HUES6 (cell line): ENCODE results near the gene SAT1.
A peak's percentile ranks its signal among the peaks of the same experiment; 100 is the strongest.

ENCODE experiments used
- H3K27ac ChIP-seq: 2 replicates; pipeline ENCODE4 v1.7.0; 2013; ENCODE audit warnings: low read depth, mild to moderate bottlenecking, low read length, inconsistent platforms
- H3K27me3 ChIP-seq: 2 replicates; pipeline ENCODE4 v1.6.1; 2013; ENCODE audit warnings: low read length; ENCODE audit not compliant: control insufficient read depth, insufficient read depth
- H3K36me3 ChIP-seq: 2 replicates; pipeline ENCODE4 v1.6.1; 2013; ENCODE audit warnings: low read length; ENCODE audit not compliant: control insufficient read depth, insufficient read depth
- H3K4me1 ChIP-seq: 2 replicates; pipeline ENCODE4 v1.6.1; 2013; ENCODE audit warnings: low read length; ENCODE audit not compliant: control insufficient read depth, insufficient read depth
- H3K4me3 ChIP-seq: 2 replicates; pipeline ENCODE4 v1.5.1; 2013; ENCODE audit warnings: low read depth, low read length
- H3K9ac ChIP-seq: one replicate; pipeline ENCODE4 v1.6.1; 2013; ENCODE audit warnings: mild to moderate bottlenecking, low read length
- H3K9me3 ChIP-seq: 2 replicates; pipeline ENCODE4 v1.6.1; 2013; ENCODE audit warnings: low read depth, low read length; ENCODE audit not compliant: control insufficient read depth, insufficient read depth

The SAT1 gene

GRCh38 chrX:23776363-23776762 is 6.6 kb upstream of the SAT1 start:
- H3K9ac ChIP-seq: no peak overlapping the region
- peaks cover 4% of the 10 kb centered on the region; the same call in 1 of the 2 replicates for H3K4me1 ChIP-seq
- H3K4me3 ChIP-seq: no peak overlapping the region
- H3K27ac ChIP-seq: no peak overlapping the region
- no peaks in the 10 kb centered on the region for H3K36me3 ChIP-seq
- no peaks in the 10 kb centered on the region for H3K9me3 ChIP-seq
- no peaks in the 10 kb centered on the region for H3K27me3 ChIP-seq

DNA sequence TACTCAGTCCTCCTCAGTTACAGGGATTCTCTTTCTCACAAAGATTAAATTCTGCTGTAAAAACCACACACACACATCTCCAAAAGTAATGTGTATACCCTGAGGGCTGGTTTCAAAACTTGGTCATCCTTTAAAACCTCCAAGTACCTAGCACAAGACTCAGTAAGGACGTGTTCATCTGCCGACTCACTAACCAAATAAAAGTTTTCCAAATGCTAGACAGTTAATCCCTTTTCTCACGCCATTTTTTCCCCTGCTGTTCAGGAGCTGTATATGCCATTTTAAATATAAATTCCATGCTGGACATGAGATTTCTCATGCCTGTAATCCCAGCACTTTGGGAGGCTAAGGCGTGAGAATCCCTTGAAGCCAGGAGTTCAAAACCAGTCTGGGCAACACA is 3.9 kb upstream of the SAT1 start:
- Histone ChIP-seq H3K27me3 (no peaks in the 10 kb centered on the region), H3K36me3 (no peaks in the 10 kb centered on the region), H3K4me3 (no peak overlapping the region), H3K4me1 (peaks cover 12% of the 10 kb centered on the region), H3K9me3 (no peaks in the 10 kb centered on the region), H3K9ac (no peak overlapping the region), H3K27ac (no peak overlapping the region)

GRCh38 chrX:23782455-23782854 is 518 bp upstream of the SAT1 start:
- Histone ChIP-seq H3K27me3 (no peaks in the 10 kb centered on the region), H3K9ac (peak overlapping the region; percentile 46), H3K36me3 (peaks cover 20% of the 10 kb centered on the region), H3K9me3 (no peaks in the 10 kb centered on the region), H3K4me1 (peaks cover 17% of the 10 kb centered on the region), H3K27ac (peak overlapping the region; percentile 69; the same call in 1 of the 2 replicates), H3K4me3 (peak overlapping the region; percentile 50)

GRCh38 chrX:23783589-23784469 is 856 bp downstream of the SAT1 start:
- Histone ChIP-seq H3K27me3 (no peaks in the 10 kb centered on the region), H3K36me3 (peaks cover 20% of the 10 kb centered on the region), H3K4me3 (peak overlapping the region; percentile 87), H3K9ac (peak overlapping the region; percentile 75), H3K27ac (no peak overlapping the region), H3K4me1 (peaks cover 25% of the 10 kb centered on the region), H3K9me3 (no peaks in the 10 kb centered on the region)

DNA sequence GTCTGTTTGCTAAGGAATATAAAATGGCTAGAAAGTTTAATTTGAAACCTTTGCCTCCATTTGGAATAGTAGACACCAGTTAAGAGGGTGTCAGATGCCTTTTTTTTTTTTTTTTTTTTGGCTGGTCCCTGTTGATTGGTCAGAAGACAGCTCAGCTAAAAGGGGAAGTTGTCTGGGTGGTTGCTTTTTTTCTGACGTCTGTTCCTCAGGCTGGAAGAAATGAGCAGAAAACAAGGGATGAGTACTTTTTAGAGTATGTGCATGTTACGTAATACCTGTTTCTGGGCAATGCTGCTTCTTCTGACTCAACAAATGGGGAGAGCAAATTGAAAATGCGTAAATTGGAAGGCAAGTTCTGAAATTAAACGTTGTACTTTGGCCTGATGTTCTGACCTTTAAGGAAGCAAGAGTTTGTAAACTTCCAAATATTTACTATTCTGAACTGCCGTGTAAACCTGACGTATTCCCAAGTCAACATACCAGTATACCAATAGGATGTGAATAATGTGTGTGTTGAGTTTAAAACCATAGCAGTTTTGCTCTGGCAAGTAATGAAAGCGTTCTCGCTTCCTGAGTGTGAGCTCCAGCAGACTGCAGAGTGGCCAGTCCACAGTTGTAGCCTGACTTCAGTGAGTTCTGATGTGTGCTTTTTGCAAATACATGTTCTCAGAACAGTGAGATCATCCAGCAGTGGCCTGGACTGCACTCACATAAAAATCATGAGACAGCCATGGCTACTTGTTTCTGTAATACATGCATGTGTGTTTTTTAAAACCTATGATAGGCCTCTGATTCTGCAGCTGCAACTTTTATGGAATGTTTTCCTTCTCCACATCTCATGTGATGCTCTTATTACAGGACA is 1.7 kb downstream of the SAT1 start:
- Histone ChIP-seq H3K27ac (no peak overlapping the region), H3K27me3 (no peaks in the 10 kb centered on the region), H3K36me3 (peaks cover 20% of the 10 kb centered on the region)

DNA sequence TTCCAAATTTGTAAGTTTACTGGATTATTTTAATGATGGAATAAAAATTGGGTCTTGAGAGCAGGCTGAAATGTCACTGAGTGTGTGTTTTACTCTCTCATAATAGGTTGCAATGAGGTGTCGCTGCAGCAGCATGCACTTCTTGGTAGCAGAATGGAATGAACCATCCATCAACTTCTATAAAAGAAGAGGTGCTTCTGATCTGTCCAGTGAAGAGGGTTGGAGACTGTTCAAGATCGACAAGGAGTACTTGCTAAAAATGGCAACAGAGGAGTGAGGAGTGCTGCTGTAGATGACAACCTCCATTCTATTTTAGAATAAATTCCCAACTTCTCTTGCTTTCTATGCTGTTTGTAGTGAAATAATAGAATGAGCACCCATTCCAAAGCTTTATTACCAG is 2.6 kb downstream of the SAT1 start:
- no peak overlapping the region for H3K27ac ChIP-seq
- H3K4me3 ChIP-seq: no peak overlapping the region; the same call in 1 of the 2 replicates
- H3K36me3 ChIP-seq: peaks cover 20% of the 10 kb centered on the region
- H3K9ac ChIP-seq: no peak overlapping the region
- peaks cover 25% of the 10 kb centered on the region for H3K4me1 ChIP-seq
- no peaks in the 10 kb centered on the region for H3K9me3 ChIP-seq
- H3K27me3 ChIP-seq: no peaks in the 10 kb centered on the region

More for the DNA sequence above, 1.7 kb downstream of the SAT1 start:
- H3K4me3 ChIP-seq: peak overlapping the region; percentile 87; the same call in 1 of the 2 replicates
- no peaks in the 10 kb centered on the region for H3K9me3 ChIP-seq
- peaks cover 25% of the 10 kb centered on the region for H3K4me1 ChIP-seq
- H3K9ac ChIP-seq: no peak overlapping the region

DNA sequence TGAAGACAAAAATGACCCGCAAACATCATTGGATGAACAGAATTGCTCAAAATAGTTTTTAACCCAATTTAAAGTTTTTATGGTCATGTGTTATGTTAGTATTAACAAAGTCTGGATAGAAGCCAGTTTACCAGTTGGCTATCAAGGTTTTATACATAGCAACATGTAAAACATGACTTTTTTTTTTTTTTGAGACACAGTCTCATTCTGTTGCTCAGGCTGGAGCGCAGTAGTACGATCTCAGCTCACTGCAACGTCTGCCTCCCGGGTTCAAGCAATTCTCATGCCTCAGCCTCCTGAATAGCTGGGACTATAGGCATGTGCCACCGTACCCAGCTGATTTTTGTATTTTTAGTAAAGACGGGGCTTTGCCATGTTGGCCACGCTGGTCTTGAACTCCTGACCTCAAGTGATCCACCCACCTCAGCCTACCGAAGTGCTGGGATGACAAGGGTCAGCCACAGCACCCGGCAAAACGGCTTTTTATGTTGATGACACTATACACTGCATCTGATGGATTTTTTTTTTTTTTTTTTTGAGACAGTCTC is 3.4 kb downstream of the SAT1 start:
- H3K4me3 ChIP-seq: no peak overlapping the region
- H3K4me1 ChIP-seq: peaks cover 22% of the 10 kb centered on the region
- no peak overlapping the region for H3K27ac ChIP-seq
- peaks cover 20% of the 10 kb centered on the region for H3K36me3 ChIP-seq
- no peaks in the 10 kb centered on the region for H3K27me3 ChIP-seq
- H3K9me3 ChIP-seq: no peaks in the 10 kb centered on the region
- H3K9ac ChIP-seq: no peak overlapping the region

DNA sequence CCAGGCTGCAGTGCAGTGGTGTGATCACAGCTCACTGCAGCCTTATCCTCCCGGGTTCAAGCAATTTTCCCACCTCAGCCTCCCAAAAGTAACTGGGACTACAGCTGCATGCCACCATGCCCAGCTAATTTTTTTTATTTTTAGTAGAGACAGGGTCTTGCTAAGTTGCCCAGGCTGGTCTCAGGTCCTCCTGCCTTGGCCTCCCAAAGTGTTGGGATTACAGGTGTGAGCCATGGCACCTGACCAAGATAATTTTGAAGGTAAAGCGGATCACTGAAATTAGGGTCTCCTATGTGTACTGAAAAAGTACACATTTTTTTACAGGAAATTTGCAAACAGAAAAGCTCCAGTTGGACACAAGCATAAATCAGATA is 4.8 kb downstream of the SAT1 start:
- Histone ChIP-seq H3K27me3 (no peaks in the 10 kb centered on the region), H3K4me3 (no peak overlapping the region), H3K4me1 (peaks cover 13% of the 10 kb centered on the region), H3K9me3 (no peaks in the 10 kb centered on the region), H3K27ac (no peak overlapping the region), H3K9ac (no peak overlapping the region), H3K36me3 (peaks cover 20% of the 10 kb centered on the region)

GRCh38 chrX:23788521-23788920 is 5.5 kb downstream of the SAT1 start:
- Histone ChIP-seq H3K27ac (no peak overlapping the region), H3K27me3 (no peaks in the 10 kb centered on the region), H3K9me3 (no peaks in the 10 kb centered on the region), H3K4me1 (peaks cover 13% of the 10 kb centered on the region), H3K9ac (no peak overlapping the region), H3K4me3 (no peak overlapping the region), H3K36me3 (peaks cover 20% of the 10 kb centered on the region)

- H3K4me3 ChIP-seq: no peak overlapping the region
- peaks cover 13% of the 10 kb centered on the region for H3K4me1 ChIP-seq
- no peaks in the 10 kb centered on the region for H3K27me3 ChIP-seq
- peaks cover 20% of the 10 kb centered on the region for H3K36me3 ChIP-seq
- H3K9me3 ChIP-seq: no peaks in the 10 kb centered on the region
- no peak overlapping the region for H3K9ac ChIP-seq
- no peak overlapping the region for H3K27ac ChIP-seq
Measured at GRCh38 chrX:23788946-23789345, 6.0 kb downstream of the SAT1 start.
